Heart left ventricle (tissue), 16 donors: ENCODE data around the gene C6orf15. TPM values are rescaled to one million over a fixed set of nuclear protein-coding genes. Genes with fewer than 3 reads are reported as not detected.

Source experiments
- ATAC-seq, 4 donors: fragments of 200-7000 bp; cut with Tn5 transposase; one replicate each; pipeline ENCODE4 v1.9.1; 2020 to 2022; ENCODE audit warnings: moderate library complexity in 4 of 4, mild to moderate bottlenecking in 3 of 4, moderate number of reproducible peaks in 1 of 4
- DNase-seq, 5 donors: peaks; one replicate each; pipeline ENCODE4 v3.0.0-alpha.2; 2020
- H3K27ac ChIP-seq, 12 donors: fragments of 200-600 bp; sonication (generic) in 4 of 12; one replicate each; pipeline versions ENCODE4 v1.5.0 to v1.8.0; 2016 to 2022; ENCODE audit warnings: mild to moderate bottlenecking in 2 of 12
- H3K27me3 ChIP-seq, 9 donors: fragments of 200-600 bp; sonication (generic) in 2 of 9; one replicate each; pipeline versions ENCODE4 v1.5.1 to v1.8.0; 2016 to 2022; ENCODE audit warnings: mild to moderate bottlenecking in 3 of 9
- H3K36me3 ChIP-seq, 9 donors: fragments of 200-600 bp; sonication (generic) in 2 of 9; one replicate each; pipeline versions ENCODE4 v1.5.0 to v1.8.0; 2018 to 2022; ENCODE audit warnings: mild to moderate bottlenecking in 2 of 9
- H3K4me1 ChIP-seq, 12 donors: fragments of 200-600 bp; sonication (generic) in 4 of 12; one replicate each; pipeline versions ENCODE4 v1.5.0 to v1.8.0; 2016 to 2022; ENCODE audit warnings: mild to moderate bottlenecking in 3 of 12
- H3K4me3 ChIP-seq, 12 donors: fragments of 200-600 bp; sonication (generic) in 4 of 12; one replicate each; pipeline versions ENCODE4 v1.5.0 to v1.8.0; 2017 to 2022; ENCODE audit warnings: mild to moderate bottlenecking in 9 of 12, moderate library complexity in 4 of 12
- H3K9me3 ChIP-seq, 12 donors: fragments of 200-600 bp; sonication (generic) in 4 of 12; one replicate each; pipeline versions ENCODE4 v1.5.0 to v1.8.0; 2016 to 2022; ENCODE audit warnings: mild to moderate bottlenecking in 1 of 12
- CTCF ChIP-seq, 12 donors: fragments of 200-600 bp; sonication (generic) in 4 of 12; IDR thresholded peaks; one replicate each; pipeline versions ENCODE4 v1.5.0 to v1.8.0; 2018 to 2022; ENCODE audit warnings: antibody characterized with exemption in 12 of 12, mild to moderate bottlenecking in 5 of 12
- POLR2A ChIP-seq, 2 donors: fragments of 450-650 bp; IDR thresholded peaks; one replicate each; pipeline ENCODE4 v1.6.1; 2017; ENCODE audit warnings: antibody characterized with exemption in 2 of 2, mild to moderate bottlenecking in 2 of 2, moderate library complexity in 2 of 2
- WGBS, 4 donors: extraction: QIAGEN DNeasy Blood & Tissue Kit in 2 of 4; methylation state at CpG; one replicate each; pipeline versions ENCODE4 v1.1.5 to v1.1.7; 2013 to 2018; 5-methylcytosine and 5-hydroxymethylcytosine counted together
- intact Hi-C, 10 donors: fragments of 100-400 bp; cut with DNase I; formaldehyde crosslinking; loops; one replicate each; pipeline versions ENCODE4 v1.11.1 to v1.14.2; 2022
- polyA plus RNA-seq, 2 donors: library from polyadenylated mRNA; stranded (reverse); fragments of 200-250 nt; gene quantifications; one replicate each; pipeline ENCODE4 v1.2.3, GENCODE V29; 2013
- total RNA-seq, 9 donors: library from RNA; depleted of rRNA in 2 of 9; stranded (reverse); fragments of >200 nt in 2 of 9; fragmentation: NEBNext Ultra II Directional in 3 of 9; extraction: Animal tissue kit (Norgen Biotek cat#: 25700) in 3 of 9; gene quantifications; one replicate each; pipeline versions ENCODE4 v1.1.0 to v1.2.4, GENCODE V29; 2016 to 2023
- donor health status: ischemic (EF 13 %, LVEDD 7.1; RV severe dilation, severe dysfunction).
- donor health status: healthy with polysubstance abuse.
- donor health status: DM: no; HTN: yes; CAD: no.
- donor health status: DM: no; HTN: no; CAD: no.
- donor health status: ischemic (EF 25% LVEDD 6.9; RV normal size, moderate dysfunction).
- donor health status: ischemic (EF 25% LVEDD 5.7; RV mildly dilated, moderate dysfunction).
- donor health status: healthy.
- donor health status: DM: yes; HTN: yes; CAD: no.
- donor health status: ischemic (EF 35%, LVEDD 5.7; RV mildly dilated, moderate dysfunction).
- donor health status: nonischemic (EF 11% LVEDD 7.7; RV severe dilation, severe dysfunction).
- donor health status: DM: yes; HTN: yes; CAD: no.
- donor health status: PGD.
- donor health status: ischemic (EF 29% LVEDD 5.4; RV normal size, mild dysfunction).
- donor health status: nonischemic (EF 23%, LVEDD 6.1; RV moderate dilation, normal function).

Gene C6orf15
- total and polyA plus RNA-seq, 11 donors = not detected

GRCh38 chr6:31087494-31088089 is 24.8 kb downstream of the C6orf15 start:
- H3K4me3 ChIP-seq = no peak overlapping the region
- TF ChIP-seq POLR2A (IDR thresholded peaks at IDR 0.05) (no peak), CTCF (IDR thresholded peaks at IDR 0.05) (peak; percentile 46 to 86 (median 80))
- no peaks in the 10 kb centered on the region for H3K9me3 ChIP-seq
- peak; percentile 80 to 89 (median 86) for DNase-seq
- peak; percentile 75 to 95 (median 94) for ATAC-seq
- peaks cover 0 to 6% (median 0%) of the 10 kb centered on the region in 9 donors for H3K27me3 ChIP-seq
- H3K36me3 ChIP-seq = no peaks in the 10 kb centered on the region
- 13% methylated on average over 14 of the region's 14 CpGs for WGBS, 4 donors
- peaks cover 0 to 15% (median 5%) of the 10 kb centered on the region in 12 donors for H3K4me1 ChIP-seq
- intact Hi-C loops = loop anchor here in 6 of 10 donors (1.0 to 10.0 kb wide), 7 partner anchors 40 to 403 kb away; partner anchors contain the start of genes PPP1R18 (in 2 of the 6), FLOT1 (in 1 of the 6), IER3 (in 1 of the 6) and TUBB (in 1 of the 6)
- H3K27ac ChIP-seq = no peak overlapping the region

- no peaks in the 10 kb centered on the region for H3K36me3 ChIP-seq
- peak in 1 of 4 donors; percentile 28 for ATAC-seq
- H3K27me3 ChIP-seq = peaks cover 0 to 6% (median 0%) of the 10 kb centered on the region in 9 donors
- H3K9me3 ChIP-seq = no peaks in the 10 kb centered on the region
- H3K4me1 ChIP-seq = peaks cover 0 to 15% (median 5%) of the 10 kb centered on the region in 12 donors
- intact Hi-C loops = loop anchor here in 6 of 10 donors (1.0 to 10.0 kb wide), 7 partner anchors 40 to 402 kb away; partner anchors contain the start of genes PPP1R18 (in 2 of the 6), FLOT1 (in 1 of the 6), IER3 (in 1 of the 6) and TUBB (in 1 of the 6)
- TF ChIP-seq POLR2A (IDR thresholded peaks at IDR 0.05) (no peak), CTCF (IDR thresholded peaks at IDR 0.05) (no peak)
- H3K27ac ChIP-seq = no peak overlapping the region
- H3K4me3 ChIP-seq = no peak overlapping the region
- DNase-seq = no peak
- 27 to 38% (median 33%) methylated on average over 7 of the region's 7 CpGs for WGBS, 4 donors
Observed at GRCh38 chr6:31086788-31087440, 25.5 kb downstream of the C6orf15 start.

DNA sequence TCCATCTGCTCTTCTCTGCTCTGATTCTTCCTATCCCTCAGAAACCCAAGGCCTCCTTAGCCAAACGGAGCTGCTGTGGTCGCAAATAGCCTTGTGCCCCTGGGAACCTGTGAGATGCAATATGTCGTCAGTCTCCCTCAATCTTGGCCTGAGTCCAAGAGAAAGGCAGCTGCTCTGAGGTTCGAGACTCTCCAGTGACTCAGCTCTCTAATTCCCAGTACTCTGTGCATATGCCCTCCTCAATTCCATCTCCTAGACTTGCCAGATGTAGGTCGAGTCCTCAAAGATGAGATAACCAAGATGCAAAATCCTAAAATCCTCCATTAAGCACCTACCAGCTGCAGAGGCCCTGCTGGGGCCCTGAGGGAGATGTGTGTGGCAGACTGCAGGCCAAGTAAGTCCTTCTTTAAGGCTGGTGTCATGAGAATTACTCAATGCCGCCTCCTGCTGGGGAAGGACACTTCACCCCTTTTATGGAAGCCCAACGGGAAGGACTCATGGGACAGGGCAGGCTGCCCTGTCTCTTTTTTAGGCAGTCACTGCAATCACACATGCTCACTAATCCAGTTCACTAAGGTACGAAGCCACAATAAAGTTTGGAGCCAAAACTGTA is 28.5 kb downstream of the C6orf15 start:
- H3K4me1 ChIP-seq = peaks cover 0 to 23% (median 11%) of the 10 kb centered on the region in 12 donors
- peak overlapping the region in 1 of 12 donors; percentile 17 for H3K27ac ChIP-seq
- H3K4me3 ChIP-seq = no peak overlapping the region
- WGBS, 4 donors = 28 to 45% (median 40%) methylated on average over 8 of the region's 8 CpGs
- DNase-seq (peak in 4 of 5 donors; percentile 34 to 57 (median 53)), ATAC-seq (peak; percentile 47 to 66 (median 56))
- intact Hi-C loops = loop anchor here in 8 of 10 donors (5.0 to 10.0 kb wide), 6 partner anchors 167 to 402 kb away; partner anchors contain the start of genes PPP1R18 (in 2 of the 8), FLOT1 (in 1 of the 8), IER3 (in 1 of the 8) and TUBB (in 1 of the 8)
- peaks cover 0 to 6% (median 0%) of the 10 kb centered on the region in 9 donors for H3K27me3 ChIP-seq
- no peaks in the 10 kb centered on the region for H3K36me3 ChIP-seq
- H3K9me3 ChIP-seq = no peaks in the 10 kb centered on the region
- TF ChIP-seq CTCF (IDR thresholded peaks at IDR 0.05) (peak in 7 of 12 donors; percentile 27 to 52 (median 43)), POLR2A (IDR thresholded peaks at IDR 0.05) (no peak)
